Stomach (tissue), 4 donors: ENCODE measurements around the gene XIAP.

Source experiments
- POLR2A ChIP-seq, 4 donors: fragments of 450-650 bp; IDR thresholded peaks; one replicate each; pipeline ENCODE4 v1.6.1; 2016; ENCODE audit warnings: antibody characterized with exemption in 4 of 4, control low read depth in 2 of 4, mild to moderate bottlenecking in 1 of 4, moderate library complexity in 1 of 4
- POLR2AphosphoS5 ChIP-seq, 3 donors: sonication (generic); formaldehyde crosslinking; IDR thresholded peaks; one replicate each; pipeline ENCODE4 v1.6.1; 2016; ENCODE audit warnings: antibody characterized with exemption in 3 of 3
- TF ChIP-seq, protein P1 (sequence below), 7 experiments: fragments of 450-650 bp in 4 of 7; fragments of 200-600 bp in 3 of 7; sonication (generic) in 3 of 7; IDR thresholded peaks; one replicate each; pipeline ENCODE4 v1.5.1; 2016 to 2019; ENCODE audit warnings: antibody characterized with exemption in 7 of 7, control low read depth in 2 of 7, mild to moderate bottlenecking in 1 of 7

DNA sequence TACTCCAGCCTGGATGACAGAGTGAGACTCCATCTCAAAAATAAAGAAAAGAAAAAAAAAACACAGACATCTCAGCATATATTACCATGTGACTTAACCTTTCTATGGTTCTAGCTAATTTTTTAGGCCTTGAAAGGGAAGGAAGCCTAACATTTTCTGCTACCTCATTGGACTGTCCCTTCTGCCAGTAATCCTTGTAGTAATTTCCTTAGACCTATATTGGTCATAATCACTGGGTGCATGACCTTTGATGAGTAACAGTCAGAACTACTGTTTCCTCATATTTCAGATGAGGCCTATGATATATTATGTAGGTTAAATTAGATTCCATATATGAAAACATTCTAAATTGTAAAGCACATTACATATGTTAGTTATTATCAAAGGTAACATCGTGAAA, 9.6 kb downstream of the XIAP start:
- TF ChIP-seq POLR2AphosphoS5 (IDR thresholded peaks at IDR 0.05) (no peak), POLR2A (IDR thresholded peaks at IDR 0.05) (no peak)
- TF ChIP-seq, protein P1, sequence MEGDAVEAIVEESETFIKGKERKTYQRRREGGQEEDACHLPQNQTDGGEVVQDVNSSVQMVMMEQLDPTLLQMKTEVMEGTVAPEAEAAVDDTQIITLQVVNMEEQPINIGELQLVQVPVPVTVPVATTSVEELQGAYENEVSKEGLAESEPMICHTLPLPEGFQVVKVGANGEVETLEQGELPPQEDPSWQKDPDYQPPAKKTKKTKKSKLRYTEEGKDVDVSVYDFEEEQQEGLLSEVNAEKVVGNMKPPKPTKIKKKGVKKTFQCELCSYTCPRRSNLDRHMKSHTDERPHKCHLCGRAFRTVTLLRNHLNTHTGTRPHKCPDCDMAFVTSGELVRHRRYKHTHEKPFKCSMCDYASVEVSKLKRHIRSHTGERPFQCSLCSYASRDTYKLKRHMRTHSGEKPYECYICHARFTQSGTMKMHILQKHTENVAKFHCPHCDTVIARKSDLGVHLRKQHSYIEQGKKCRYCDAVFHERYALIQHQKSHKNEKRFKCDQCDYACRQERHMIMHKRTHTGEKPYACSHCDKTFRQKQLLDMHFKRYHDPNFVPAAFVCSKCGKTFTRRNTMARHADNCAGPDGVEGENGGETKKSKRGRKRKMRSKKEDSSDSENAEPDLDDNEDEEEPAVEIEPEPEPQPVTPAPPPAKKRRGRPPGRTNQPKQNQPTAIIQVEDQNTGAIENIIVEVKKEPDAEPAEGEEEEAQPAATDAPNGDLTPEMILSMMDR (IDR thresholded peaks at IDR 0.05), result no peak
